D721Med (cell line): ENCODE results near the gene KCNG2.

Experiments used
- DNase-seq: peaks from one replicate; pipeline ENCODE4 v3.0.0; 2011; ENCODE audit warnings: low spot score; ENCODE audit not compliant: insufficient read length
- FAIRE-seq: peaks from 2 replicates; lab custom pipeline; 2011; peaks lifted over from hg19 to GRCh38; lab: Jason Lieb, UNC
- TF ChIP-seq, protein P1 (sequence below): IDR thresholded peaks from 2 replicates; pipeline ENCODE4 v1.5.1; 2012; ENCODE audit warnings: mild to moderate bottlenecking, control low read depth; ENCODE audit not compliant: insufficient read depth; ENCODE audit errors: missing control alignments

The KCNG2 gene

DNA sequence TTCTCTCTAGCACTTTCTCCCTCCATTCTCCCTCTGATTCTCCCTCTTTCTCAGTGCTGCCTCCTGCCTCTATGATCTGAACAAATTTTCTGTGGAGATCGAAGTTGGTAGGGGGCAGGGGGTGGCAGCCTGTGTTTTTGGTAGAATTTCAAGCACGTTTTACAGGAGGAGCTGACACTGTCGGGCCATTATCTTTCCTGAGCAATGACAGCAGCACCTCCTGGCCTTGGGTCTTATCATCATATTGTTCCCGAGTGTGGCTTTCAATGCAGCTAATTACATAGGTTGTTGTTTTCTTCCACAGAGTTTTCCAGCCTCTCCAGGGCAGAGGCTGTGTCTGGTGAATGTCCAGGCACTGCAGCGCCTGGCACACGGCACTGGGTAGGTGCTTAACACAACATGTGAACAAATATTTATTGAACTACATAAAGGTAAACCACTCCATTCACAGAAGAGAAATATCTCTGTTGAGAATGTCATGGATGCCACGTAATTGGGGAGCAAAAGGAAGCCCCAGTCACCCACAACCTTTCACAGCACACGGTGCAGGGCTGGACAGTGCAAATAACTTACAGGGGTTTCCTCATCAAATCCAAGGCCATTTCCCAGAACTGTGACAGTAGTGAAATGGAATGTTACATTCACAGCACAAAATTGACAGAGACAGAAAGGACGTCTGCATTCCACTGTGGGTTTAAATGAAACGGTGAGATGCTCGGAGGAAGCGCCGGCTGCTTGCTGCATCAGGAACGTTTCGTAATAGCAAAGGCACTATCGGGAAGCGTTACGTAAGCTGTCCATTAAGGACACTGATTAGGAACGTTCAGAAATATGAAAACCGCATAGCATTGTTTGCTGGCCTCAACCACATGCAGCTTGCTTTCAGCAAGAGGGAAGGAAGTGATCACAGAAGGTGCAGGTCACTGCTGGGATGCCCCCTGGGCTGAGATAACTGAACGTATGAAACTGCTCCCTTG, 6.5 kb upstream of the KCNG2 start:
- TF ChIP-seq, protein P1, sequence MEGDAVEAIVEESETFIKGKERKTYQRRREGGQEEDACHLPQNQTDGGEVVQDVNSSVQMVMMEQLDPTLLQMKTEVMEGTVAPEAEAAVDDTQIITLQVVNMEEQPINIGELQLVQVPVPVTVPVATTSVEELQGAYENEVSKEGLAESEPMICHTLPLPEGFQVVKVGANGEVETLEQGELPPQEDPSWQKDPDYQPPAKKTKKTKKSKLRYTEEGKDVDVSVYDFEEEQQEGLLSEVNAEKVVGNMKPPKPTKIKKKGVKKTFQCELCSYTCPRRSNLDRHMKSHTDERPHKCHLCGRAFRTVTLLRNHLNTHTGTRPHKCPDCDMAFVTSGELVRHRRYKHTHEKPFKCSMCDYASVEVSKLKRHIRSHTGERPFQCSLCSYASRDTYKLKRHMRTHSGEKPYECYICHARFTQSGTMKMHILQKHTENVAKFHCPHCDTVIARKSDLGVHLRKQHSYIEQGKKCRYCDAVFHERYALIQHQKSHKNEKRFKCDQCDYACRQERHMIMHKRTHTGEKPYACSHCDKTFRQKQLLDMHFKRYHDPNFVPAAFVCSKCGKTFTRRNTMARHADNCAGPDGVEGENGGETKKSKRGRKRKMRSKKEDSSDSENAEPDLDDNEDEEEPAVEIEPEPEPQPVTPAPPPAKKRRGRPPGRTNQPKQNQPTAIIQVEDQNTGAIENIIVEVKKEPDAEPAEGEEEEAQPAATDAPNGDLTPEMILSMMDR, result no peak
- FAIRE-seq (peak; percentile 80), DNase-seq (no peak)

DNA sequence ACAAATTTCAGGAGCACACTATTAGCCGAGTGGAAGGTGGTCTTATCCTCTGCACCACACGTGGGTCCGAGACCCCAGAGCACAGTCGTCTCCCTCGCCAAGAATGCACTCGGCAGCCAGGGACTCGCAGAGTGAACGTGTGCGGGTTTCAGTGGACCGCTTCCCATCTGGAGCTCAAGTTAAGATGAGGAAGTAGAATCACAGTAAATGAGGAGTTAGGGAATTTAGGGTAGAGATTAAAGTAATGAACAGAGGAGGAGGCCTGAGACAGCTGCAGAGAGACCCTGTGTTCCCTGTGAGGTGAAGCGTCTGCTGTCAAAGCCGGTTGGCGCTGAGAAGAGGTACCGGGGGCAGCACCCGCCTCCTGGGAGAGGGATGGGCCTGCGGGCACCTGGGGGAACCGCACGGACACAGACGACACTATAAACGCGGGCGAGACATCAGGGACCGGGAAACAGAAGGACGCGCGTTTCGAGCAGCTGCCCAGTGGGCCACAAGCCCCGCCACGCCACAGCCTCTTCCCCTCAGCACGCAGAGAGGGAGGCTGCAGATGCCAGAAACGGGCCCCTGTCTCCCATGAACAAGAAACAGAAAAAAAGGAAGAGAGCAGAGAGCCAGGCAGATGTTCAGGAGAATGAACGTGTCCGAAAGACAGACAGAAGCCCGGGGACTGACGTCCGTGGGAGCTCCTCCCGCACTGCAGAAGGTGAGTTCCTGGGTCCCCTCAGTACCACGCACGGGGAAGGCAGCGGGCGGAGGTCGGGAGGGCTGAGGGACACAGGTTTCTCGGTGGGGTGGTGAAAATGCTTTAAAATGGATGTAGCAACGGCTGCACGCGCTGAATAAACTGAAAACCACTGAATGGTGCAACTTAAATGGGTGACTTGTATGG, 5.4 kb upstream of the KCNG2 start:
- FAIRE-seq (peak; percentile 75), DNase-seq (no peak)
- TF ChIP-seq, protein P1, result no peak

GRCh38 chr18:79792988-79793355, 4.8 kb upstream of the KCNG2 start:
- TF ChIP-seq, protein P1, result no peak
- FAIRE-seq (no peak), DNase-seq (no peak)

GRCh38 chr18:79794846-79795245, 2.9 kb upstream of the KCNG2 start:
- TF ChIP-seq, protein P1, result no peak
- DNase-seq, result no peak
- peak; percentile 21 for FAIRE-seq

GRCh38 chr18:79795446-79795845, 2.3 kb upstream of the KCNG2 start:
- FAIRE-seq, result peak; percentile 95
- TF ChIP-seq, protein P1, result no peak
- DNase-seq, result no peak

- DNase-seq (no peak), FAIRE-seq (peak; percentile 70)
- TF ChIP-seq, protein P1, result no peak
Observed at GRCh38 chr18:79796016-79796415, 1.7 kb upstream of the KCNG2 start.
